ENCODE results near the gene STARD3NL.

DNA sequence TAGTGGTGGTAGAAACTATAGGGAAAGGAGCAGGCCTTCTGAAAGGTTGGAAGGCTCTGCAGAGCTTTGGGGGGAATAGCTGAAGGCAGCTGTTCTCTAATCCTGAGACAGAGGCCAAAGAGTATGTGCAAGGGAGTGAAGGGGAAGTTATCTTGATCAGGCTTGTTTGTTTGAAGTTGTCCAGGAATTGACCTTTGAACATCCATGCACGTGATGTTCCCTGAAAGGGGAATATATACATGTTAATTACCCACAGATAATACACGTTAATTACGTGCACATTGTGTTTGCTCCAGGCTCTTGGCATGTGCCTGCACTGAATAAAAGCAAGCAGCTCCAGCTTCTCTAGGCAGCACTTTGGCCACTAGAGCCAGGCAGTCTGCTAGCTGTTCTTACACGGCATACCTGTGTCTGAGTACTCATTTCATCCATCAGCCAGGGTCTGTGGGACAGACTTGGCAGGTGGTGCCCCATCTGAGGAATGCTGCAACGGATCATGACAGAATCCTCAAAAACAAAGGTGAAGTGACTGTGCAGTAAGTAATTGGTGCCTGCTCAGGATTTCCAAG is 18.0 kb upstream of the STARD3NL start:
- no peak for TF ChIP-seq FOS (IDR thresholded peaks at IDR 0.05; ENCODE audit: borderline replicate concordance, extremely low read depth, insufficient read length)
- TF ChIP-seq, protein P1, sequence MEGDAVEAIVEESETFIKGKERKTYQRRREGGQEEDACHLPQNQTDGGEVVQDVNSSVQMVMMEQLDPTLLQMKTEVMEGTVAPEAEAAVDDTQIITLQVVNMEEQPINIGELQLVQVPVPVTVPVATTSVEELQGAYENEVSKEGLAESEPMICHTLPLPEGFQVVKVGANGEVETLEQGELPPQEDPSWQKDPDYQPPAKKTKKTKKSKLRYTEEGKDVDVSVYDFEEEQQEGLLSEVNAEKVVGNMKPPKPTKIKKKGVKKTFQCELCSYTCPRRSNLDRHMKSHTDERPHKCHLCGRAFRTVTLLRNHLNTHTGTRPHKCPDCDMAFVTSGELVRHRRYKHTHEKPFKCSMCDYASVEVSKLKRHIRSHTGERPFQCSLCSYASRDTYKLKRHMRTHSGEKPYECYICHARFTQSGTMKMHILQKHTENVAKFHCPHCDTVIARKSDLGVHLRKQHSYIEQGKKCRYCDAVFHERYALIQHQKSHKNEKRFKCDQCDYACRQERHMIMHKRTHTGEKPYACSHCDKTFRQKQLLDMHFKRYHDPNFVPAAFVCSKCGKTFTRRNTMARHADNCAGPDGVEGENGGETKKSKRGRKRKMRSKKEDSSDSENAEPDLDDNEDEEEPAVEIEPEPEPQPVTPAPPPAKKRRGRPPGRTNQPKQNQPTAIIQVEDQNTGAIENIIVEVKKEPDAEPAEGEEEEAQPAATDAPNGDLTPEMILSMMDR (IDR thresholded peaks at IDR 0.05 in 2 of 3, conservative IDR thresholded peaks at IDR 0.05 in 1 of 3; ENCODE audit: control insufficient read depth in 2 of 3, extremely low read depth in 1 of 3, insufficient read depth in 1 of 3, low read depth in 3 of 3, low read length in 3 of 3), result no peak
- no peak for TF ChIP-seq MXI1 (IDR thresholded peaks at IDR 0.05; ENCODE audit: low read depth, low read length)
- no peak for TF ChIP-seq HDGF (IDR thresholded peaks at IDR 0.05)
- no peak for TF ChIP-seq SMC3 (IDR thresholded peaks at IDR 0.05; ENCODE audit: borderline replicate concordance, low read length)
- no peak for TF ChIP-seq YY1 (IDR thresholded peaks at IDR 0.05; ENCODE audit: low read depth, low read length)
- TF ChIP-seq SIX5 (IDR thresholded peaks at IDR 0.05; ENCODE audit: low read depth, low read length, severe bottlenecking), result no peak
- no peak for TF ChIP-seq ZNF274 (IDR thresholded peaks at IDR 0.05; ENCODE audit: insufficient read depth, insufficient read length)
- no peak for TF ChIP-seq RFX5 (IDR thresholded peaks at IDR 0.05; ENCODE audit: low read depth, low read length)
- no peak for TF ChIP-seq RB1 (IDR thresholded peaks at IDR 0.05; ENCODE audit: borderline replicate concordance)
